Cerebellar cortex (tissue), 1 donor: ENCODE data around the gene AHDC1.
"Not testable (repeated sequence)": the region's sequence is repeated elsewhere in the genome, so short reads cannot be mapped to it uniquely, and the experiment has no call there.

ENCODE experiments used
- DNase-seq: peaks from one replicate; pipeline ENCODE4 v3.0.0-alpha.2; 2015; ENCODE audit warnings: low spot score

Gene AHDC1

DNA sequence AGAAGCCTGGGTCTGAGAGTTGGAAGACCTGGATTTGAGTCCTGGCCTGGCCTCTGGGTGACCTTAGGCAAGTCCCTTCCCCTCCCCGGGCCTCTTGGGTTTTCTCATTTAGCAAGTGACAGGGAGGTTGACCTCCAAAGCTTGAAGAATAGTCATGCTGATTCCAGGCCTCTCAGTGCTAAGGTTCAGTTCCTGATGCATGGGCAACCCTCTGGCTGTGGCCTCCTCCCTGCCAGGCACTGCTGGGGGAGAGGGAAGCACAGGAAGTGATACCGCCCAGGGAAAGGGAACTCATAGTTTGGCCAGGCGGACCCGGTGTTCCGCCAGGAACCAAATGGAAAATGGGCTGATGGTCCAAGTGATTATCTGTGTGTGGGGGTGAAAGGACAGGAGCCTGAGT, 90.4 kb downstream of the AHDC1 start:
- DNase-seq: no peak

DNA sequence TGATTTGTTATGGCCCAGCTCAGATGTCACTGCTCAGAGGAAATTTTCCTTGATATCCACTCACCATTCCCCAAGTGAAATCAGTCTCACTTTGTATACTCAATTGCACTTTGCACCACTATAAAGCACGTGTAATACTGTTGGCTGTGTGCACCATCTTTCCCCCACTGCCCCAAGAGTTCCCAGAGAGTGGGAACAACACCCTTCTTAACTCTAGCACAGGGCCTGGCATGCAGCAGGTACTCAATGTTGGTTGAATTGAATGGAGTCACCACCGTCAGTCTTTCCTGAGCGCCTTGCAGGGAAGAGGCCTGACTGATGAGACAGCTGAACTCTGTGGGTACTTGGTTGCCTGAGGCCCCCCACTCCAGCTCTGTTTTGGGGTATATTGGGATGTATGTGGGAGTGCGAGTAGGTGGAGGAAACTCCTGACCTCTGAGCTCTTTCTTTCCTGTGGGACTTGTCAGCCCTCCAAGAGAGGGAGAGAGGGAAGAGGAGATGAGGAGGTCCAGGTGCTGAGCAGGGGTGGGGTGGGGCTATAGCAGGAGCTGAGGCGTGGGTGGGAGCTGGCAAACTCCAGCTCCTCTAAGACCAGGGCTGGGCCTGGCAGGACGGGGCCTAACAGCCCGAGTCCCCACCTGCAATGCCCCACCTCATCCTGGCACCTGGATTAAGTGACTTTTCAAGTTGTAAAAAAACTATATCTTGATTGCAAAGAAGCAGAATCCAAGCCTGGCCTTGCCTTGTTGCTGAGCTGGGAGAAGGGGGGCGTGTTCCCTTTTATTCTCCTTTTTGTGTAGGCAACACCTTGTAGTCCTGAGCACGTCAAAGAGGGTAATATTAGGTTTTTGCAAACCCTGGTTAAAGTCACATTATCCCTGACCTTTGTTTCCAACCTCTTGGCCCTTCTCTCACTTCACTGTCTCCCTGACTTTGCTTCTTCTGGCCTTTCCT, 94.5 kb downstream of the AHDC1 start:
- no peak for DNase-seq

DNA sequence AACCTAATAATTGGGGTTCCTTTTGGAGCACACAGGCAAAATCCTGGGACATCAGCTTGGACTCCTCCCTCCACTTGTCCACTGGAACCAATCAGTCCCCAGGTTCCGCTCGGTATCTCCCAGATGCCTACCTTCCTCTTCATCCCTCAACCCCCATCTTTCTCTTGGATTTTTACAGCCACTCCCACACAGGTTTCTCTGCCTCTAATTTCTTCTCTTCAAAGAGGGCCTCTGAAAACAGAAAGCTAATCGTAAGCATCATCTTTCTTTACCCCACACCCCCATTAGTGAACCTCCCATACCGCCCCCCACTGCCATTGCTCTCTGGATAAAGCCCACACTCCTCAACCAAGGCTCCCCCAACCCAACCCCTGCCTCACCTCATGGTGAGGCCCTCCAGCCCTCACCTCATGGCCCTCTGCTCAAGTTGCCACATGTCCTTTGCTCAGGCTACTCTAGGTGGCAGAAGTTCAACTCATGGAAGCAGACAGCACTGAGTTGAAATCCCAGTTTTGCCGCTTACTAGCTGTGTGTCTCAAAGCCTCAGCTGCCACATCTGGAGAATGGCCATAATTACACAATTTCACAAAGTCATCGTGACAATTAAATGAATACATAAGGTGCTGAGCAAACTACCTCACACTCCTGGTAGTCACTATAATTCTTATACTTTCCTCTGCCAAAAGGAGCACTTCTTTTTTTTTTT, 95.8 kb downstream of the AHDC1 start:
- peak; percentile 47 for DNase-seq

DNA sequence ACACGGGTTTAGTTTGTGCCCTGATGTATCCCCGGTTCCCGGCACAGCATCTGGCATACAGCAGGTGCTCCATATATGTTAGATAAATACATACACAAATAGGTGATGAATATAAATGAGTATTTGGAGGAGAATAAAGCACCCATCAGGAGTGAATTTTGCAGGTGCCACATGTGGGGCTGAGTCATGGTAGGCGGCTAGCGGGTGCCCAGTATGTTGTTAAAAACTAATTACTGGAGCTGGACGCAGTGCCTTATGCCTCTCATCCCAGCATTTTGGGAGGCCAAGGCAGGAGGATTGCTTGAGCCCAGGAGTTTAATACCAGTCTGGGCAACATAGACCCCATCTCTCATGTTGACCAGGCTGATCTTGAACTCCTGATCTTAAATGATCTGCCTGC, 97.2 kb downstream of the AHDC1 start:
- DNase-seq: no peak

DNA sequence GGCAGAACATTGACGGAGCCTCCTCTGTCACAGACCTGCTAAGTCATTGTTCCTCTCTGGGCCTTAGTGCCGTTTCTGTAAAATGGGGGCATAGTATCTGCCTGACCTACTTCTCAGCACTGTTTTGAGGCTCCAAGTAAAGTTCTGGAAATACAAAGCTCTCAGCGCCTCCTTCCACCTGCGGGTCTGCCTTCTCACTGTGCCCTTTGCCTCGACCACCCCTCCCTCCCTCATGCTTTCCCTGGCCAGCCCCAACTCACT, 98.6 kb downstream of the AHDC1 start:
- no peak for DNase-seq

DNA sequence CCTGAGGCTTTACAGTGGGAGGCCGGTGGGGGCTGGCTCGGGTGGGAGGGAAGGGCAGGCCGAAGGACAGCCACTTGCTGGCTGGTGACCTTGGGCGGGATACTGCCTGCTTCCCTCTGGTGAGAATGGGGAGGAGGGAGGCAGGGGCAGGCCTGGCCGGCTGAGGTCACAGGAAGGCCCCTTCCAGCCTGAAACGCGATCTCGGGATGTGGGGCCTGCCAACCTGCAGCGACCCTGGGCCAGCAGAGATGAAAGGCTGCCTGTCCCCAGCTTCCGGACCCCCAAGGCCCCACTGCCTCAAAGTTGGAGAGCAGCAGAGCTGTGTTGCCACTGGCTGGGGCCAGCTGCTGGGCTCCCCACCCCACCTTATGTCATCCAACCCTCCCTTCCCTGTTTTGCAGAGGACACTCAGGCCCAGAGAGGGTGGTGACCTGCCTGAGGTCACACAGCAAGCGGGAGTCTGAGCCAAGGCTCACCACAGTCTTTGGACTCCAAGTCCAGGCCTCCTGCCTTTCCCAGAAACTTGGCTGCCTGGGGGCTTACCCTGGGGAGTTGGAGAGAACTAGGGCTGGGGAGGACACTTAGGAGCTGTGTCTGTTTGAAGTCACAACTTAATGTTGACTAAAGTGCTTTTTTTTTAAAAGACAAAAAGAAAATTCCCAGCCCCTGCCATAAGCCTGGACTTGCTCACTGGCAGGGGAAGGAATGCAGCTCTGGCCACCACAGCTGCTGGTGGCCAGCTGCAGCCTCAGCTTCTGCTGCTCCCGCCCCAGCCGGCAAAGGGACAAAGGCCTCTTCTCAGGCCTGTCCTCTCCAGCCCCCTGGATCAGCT, 99.1 kb downstream of the AHDC1 start:
- peak; percentile 60 for DNase-seq

DNA sequence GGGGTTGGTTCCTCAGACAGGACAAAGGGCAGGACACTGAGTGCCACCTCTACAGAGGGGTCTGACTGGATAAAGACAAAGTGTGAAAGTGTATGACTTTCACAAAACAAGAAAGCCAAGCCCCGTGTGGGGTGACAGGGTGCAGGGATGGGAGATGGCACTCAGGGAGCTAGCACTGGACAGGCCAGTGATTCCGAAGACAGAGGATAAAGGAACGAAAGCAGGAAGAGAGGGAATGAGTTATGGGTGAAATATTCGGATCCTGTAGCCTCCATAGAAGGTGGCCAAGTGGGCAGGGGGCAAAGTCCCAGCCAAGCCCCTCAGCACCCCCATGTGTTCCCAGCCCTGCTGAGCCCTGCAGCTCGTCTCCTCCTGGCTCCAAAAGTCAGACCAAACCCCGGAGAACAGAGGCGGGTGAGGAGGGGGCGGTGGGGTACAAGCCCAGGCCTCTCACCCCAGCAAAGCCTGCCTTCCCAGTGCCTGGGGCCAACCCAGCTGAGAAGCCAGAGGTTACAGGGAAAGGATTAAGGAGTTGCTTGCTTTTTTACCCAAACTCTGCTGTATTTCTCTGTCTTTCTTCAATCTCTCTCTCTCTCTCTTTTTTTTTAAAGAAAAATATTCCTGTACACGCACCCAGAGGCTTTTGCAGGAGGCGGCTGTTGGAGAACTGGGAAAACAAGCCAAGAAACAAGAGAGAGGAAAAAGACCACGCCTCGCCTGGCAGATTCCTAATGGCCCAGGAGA, 99.9 kb downstream of the AHDC1 start:
- DNase-seq: no peak

DNA sequence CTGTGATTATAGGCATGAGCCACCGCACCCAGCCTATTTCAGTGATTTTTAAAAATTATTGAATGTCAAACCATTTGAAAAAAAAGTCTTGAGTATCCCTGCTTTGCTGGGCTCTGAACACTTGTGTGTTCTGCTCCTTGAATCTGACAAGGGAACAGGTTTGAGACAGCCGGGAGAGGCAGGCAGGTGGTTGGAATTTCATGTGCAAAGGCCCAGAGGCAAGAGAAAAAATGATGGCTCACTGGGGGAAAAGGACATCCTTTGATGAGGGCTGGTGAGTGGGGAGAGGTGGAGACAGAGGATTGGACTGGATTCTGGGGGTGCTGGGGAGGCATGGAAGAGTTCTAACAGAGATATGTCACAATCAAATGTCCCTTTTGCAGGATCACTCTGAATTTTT, 100.9 kb downstream of the AHDC1 start:
- DNase-seq: no peak

DNA sequence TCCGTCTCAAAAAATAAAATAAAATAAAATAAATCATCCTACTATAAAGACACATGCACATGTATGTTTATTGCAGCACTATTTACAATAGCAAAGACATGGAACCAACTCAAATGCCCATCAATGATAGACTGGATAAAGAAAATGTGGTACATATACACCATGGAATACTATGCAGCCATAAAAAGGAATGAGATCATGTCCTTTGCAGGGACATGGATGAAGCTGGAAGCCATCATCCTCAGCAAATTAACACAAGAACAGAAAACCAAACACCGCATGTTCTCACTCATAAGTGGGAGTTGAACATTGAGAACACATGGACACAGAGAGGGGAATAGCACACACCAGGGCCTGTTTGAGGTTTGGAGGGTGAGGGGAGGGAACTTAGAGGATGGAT, 102.8 kb downstream of the AHDC1 start:
- DNase-seq: not testable (repeated sequence)

DNA sequence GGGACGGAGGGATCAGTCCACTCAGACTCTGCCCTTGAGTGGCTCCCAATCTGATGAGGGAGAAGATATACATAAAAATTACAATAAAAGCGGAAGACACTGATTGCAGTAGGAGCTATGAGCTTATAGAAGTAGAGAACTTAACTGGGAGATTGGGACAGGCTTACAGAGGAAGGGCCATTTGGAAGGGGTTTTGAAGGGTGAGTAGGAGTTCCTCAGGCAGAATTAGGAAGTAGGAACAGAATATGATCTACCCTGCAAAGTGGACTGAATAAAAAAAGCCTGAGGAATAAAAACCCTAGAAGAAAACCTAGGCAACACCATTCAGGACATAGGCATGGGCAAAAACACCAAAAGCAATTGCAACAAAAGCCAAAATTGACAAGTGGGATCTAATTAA, 104.8 kb downstream of the AHDC1 start:
- DNase-seq: no peak

DNA sequence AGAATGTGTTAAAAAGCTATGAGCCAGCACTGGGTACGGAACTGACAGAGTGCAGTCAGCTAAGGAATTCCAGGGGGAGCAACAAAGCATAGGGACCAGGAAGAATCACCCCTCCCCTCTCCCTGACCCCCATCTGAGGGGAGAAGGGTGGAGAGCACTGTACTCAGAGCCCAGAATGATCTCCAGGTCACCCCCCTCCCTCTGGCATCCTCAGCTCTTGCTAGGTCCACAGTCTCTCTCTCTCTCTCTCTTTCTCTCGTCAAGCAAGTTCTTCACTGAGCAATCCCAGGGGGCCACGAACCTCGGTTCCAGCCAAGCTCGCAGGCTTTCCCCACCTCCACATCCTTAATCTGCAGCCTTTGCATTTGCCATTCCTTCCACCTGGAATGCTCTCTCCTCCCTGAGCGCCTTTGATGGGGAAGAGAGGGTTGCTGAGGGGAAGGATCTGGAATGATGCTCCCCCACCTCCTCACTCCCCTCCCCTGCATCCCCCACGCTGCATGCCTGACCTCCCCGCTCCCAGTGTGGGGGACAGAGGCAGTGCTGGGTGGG, 107.3 kb downstream of the AHDC1 start:
- peak; percentile 59 for DNase-seq

DNA sequence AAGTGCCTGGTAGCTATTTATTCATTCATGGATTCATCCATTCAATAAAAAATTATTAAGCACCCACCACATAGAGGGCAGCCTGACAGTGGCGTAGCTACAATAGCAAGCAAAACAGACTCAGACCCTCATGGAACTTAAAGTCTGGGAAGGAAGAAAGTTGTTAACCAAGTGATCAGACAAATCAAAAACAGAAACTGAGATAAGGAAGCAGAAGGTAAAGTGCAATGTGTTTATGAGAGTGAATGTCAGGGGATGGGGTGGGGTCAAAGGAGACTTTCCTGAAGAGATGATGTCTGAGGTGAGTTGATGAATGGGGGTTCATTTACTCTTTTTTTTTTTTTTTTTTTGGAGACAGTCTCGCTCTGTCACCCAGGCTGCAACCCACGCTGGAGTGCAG, 111.1 kb downstream of the AHDC1 start:
- DNase-seq: no peak

DNA sequence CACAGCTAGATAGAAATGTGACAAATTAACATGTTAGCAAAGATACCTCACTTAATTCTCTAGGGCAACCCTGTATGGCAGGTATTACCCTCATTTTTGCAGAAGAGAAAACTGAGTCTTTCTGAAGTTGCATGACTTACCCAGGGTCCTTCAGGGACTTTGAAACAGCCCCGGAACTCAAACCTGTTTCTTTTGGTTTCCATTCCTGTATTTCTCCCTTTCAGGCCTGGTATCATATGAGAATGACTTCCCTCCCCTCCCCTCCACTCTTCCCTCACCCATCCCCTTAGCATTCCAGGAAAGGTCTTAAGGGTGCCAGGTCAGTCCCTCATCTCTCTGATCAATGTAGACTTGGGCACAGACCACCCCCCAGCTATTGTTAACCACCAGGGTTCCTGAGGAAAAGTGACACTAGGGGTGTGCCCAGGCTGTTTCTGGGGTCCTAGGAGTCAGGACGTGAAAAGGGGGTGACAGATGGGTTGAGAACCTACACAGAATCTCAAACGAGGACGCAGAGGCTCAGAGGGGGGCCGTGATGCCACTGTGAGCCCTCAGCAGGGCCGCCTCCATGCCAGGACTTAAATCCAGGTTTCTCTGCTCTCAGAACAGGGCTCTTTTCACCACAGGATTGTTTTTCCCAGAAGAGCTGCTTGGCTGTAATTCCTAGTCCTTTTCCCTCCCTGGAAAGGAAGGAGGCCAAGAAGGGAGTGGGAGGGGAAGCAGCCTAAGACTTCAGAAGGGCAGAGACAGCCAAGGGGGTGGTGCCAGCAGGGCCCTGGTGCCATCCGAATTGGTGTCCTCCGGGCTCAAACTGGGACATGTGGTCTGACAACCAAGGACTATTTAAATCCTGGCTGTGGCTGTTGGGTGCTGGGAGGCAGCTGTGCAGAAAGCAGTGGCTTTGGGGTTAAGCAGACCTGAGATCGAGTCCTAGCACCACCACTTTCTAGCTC, 111.9 kb downstream of the AHDC1 start:
- peak; percentile 41 for DNase-seq

DNA sequence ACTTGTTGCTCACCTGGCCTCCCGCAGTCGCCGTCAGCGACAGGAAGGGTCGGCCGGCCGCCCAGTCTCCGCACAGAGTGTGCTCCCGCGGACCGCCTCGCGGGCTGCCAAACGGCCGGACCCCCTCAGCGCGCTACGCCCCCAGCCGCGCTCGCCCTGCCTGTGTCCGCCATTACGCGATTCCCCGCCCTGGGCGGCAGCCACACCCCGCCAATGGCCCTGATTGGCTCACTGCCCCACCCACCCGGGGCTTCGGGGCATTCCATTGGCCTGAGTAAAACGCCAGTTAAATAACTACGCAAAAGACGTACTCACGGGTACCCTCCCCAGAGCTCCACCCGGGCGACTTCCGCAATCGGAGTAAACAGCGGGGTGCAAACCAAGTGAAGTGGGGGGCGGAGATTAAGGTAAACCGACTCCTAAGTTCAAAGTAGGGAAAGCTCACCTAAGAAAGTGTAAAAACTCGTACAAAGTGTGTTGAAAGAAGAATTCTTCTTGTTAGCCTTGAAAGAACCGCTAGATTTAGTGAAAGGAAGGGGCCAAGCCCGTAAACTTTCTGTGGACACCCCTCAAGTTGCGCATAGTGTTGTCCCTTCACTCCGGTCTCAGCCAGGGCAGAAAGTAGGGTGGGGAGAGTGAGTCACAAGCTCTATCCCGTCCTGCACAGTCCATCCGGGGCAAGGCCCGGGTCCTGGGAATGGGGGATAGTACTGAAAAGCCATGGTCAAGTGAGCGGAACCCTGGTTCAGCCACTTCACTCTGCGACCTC, 113.8 kb downstream of the AHDC1 start, which contains the start of gene WASF2:
WASF2 (minus strand) TSS at position 195 of the 769 bp plus-strand sequence. CDS start 61,277 bp downstream, outside the sequence.
- peak; percentile 98 for DNase-seq

DNA sequence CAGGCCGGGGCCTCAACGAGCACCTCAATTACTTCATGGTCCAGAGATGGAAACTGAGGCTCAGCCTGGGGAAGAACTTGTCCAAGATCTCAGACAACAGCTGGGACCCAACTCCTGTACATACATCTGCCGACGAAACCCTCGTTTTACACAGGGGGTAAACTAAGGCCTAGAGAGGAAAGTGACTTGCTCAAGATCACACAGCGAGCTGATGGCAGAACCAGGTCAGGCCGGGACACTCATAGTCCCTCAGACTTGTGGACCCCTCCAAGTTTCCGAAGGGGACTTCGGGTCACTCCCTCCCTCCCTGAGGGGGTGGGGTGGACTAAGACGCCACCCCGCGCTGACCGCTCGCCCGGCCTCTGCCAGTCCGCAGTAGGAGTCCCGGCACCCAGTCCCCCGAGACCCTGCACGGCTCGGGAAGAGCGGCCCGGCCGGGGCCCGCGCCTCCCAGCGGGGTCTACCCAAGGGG, 114.4 kb downstream of the AHDC1 start:
- peak; percentile 44 for DNase-seq

DNA sequence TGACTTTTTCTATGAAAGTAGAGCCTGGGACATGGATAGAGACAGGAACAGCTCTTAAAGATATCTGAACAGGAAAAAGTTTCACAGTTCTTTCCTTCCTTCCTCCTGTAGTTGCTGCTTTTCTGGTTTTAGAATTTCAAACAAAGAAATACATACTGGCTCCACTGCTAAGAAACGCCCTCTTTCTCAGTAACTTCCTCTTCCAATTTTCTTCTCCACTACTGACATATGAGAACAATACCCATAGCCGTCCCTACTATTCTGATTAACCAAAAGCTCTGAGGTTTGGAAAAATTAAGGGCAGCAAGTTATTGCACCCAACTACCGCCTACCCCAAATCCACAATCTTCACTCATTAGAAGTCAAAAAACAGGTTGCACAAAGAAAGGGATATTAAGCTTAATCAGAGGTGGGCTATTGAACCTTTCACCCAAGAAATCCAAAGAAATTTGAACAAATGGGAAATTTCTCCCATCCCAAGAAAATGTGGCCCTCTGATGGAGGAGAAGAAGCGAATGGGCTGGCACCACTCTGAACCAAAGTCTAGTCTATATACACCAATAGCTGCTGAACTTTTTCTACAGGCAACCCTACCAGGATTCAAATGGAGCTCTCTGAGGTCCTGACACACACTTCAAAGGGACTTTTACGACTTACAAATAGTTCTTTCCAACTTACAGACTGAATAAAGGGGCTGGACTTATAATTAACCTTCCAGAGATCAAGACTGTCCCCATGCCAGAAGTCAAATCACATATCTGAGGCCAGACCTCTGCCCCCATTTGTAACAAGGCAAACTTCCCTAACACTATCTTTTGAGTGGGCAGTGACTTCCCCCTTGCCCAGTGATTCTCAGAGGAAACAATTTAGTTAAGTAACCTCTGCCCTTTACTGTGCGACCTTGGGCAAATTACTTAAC, 115.7 kb downstream of the AHDC1 start:
- peak; percentile 56 for DNase-seq

DNA sequence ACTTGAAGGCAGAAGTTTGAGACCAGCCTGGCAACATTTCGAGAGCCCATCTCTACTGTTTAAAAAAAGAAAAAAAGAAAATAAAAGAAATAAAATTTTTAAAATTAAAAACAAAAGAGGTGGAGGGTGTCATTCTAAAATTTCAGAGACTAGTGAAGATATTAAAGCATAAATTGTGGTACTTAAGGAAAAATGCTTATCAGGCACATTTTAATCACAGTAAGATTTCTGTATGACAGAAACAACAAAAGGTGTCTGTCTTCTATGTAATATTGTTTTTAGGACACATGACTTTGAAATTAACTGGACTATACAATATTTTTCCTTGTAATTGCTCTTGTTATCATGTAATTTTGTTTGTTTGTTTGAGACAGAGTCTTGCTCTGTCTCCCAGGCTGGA, 118.6 kb downstream of the AHDC1 start:
- DNase-seq: no peak
